ENCODE measurements around the gene C12orf57. TPM values are rescaled to one million over a fixed set of nuclear protein-coding genes. Genes with fewer than 3 reads are reported as not detected.
A peak's percentile ranks its signal among the peaks of the same experiment; 100 is the strongest.

Gene C12orf57
- total RNA-seq, 1 donor from 2014 or later: 168 TPM

DNA sequence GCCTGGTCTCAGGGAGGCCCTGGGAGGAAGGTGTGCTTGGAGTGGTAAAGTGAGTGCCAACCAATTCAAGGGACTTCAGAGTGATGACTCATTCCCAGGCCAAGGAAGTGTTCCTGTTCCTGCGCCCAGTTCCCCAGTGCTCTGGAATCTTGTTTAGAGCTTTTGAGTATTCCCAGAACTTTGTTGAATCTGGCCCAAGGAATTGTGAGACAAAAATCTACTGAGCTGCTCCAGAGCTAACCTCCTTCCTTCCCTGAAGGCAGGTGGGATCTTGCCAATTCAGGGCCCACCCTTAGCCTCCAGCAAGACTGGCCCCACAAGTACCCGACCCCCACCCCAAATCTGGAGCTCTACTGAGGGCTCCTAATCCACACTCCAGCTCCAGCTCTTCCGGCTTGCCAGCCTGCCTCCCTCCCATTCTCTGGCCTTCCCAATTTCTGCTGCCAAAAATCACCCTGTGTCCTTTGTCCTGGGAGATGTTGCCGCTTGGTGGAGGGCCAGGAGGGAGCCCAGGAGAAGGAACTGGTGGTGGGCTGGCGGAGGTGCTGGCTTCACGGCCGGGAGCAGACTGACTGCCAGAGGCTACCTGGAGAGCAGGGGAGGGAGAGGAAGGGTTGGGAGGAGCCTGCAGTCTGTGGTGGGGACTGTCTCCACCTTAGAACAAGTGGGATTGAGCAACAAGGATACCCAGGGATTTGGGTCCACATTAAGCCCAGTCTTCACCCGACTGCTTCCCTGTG is 18.1 kb upstream of the C12orf57 start:
- no peak for DNase-seq
- no peaks in the 10 kb centered on the region for H3K9me3 Mint-ChIP-seq
- intact Hi-C loops (cut with micrococcal nuclease): loop anchor here (2.0 kb wide), 1 partner anchor 183 kb away; the partner anchor contains the start of gene C1RL
- peak overlapping the region; percentile 59 for H3K27ac Mint-ChIP-seq
- H3K36me3 Mint-ChIP-seq (ENCODE audit: low read depth): peaks cover 41% of the 10 kb centered on the region
- H3K27me3 Mint-ChIP-seq: no peaks in the 10 kb centered on the region
- H3K4me3 Mint-ChIP-seq: peak overlapping the region; percentile 97
- peaks cover 52% of the 10 kb centered on the region for H3K4me1 Mint-ChIP-seq

DNA sequence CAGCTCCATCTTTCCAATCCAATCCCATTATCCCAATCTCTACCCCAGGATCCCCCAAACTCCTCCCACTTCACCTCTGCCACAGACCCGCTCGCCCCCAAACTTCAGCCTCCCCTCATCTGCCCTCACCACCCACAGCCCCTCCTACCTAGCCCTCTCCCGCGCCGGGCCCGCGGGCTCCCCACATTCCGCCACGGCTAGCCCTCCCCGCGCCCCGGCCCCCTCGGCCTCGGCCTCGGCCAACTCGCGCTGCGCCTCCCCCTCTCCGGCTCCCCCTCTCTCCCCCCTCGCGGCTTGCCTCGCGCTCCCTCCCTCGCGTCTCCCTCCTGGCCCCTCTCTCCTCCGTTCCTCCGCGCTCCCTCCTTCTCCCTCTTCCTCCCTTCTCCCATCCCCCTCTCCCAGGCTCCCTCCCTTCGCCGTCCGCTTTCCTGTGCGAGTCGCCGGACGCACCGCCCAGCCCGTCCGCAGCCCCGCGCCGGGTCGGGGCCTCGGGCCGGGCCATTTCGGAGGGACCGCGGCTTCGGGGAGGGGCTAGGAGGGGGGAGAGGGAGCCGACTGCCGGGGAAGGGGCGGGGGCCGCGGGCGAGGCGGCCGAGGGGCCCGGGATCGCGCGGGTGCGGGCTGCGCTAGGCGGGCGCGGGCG is 16.3 kb upstream of the C12orf57 start, which contains the start of gene ATN1:
ATN1 (plus strand) TSS at position 581 of the 643 bp plus-strand sequence. CDS start 6,043 bp downstream, outside the sequence.
- Mint-ChIP-seq H3K9me3 (no peaks in the 10 kb centered on the region), H3K36me3 (ENCODE audit: low read depth) (peaks cover 28% of the 10 kb centered on the region), H3K4me1 (peaks cover 56% of the 10 kb centered on the region), H3K27ac (peak within 1 kb of the TSS; percentile 97), H3K4me3 (peak within 1 kb of the TSS; percentile 97), H3K27me3 (no peaks in the 10 kb centered on the region)
- intact Hi-C loops (cut with micrococcal nuclease): no loop called here
- DNase-seq: peak; percentile 87

DNA sequence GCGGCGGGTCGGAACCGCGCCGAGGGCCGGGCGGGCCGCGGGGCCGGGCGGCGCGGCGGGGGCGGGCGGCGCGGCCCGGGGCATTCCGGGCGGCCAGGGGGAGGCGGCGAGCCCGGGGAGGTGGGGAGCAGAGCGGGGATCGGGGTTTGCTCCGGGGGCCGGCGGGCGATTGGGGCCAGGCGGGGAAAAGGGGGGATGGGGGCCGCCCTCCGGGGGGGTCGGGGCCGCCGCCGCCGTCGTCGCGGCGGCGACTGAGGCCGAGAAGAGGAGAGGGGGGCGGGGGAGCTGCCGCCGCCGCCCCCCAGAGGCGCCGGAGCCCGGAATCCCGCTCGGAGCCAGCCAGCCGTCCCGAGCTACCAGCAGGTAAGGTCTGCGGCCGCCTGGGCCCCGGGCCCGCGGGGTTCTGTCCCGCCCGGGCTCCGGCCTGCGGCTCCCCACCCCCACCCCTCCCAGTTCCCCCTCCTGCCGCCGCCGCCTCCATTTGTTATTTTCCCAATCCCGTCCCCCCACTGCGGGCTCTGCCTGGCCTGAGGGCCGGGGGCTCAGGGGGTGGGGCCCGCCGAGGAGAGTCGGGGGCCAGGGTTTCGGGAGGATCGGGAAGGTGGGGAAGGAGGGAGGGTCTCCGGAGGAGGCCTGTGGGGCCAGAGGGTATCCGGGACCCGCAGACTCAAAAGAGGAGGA is 15.7 kb upstream of the C12orf57 start:
- peak overlapping the region; percentile 90 for H3K27ac Mint-ChIP-seq
- intact Hi-C loops (cut with micrococcal nuclease): no loop called here
- H3K9me3 Mint-ChIP-seq: no peaks in the 10 kb centered on the region
- peaks cover 56% of the 10 kb centered on the region for H3K4me1 Mint-ChIP-seq
- no peak for DNase-seq
- no peaks in the 10 kb centered on the region for H3K27me3 Mint-ChIP-seq
- peaks cover 25% of the 10 kb centered on the region for H3K36me3 Mint-ChIP-seq (ENCODE audit: low read depth)
- H3K4me3 Mint-ChIP-seq: peak overlapping the region; percentile 96

DNA sequence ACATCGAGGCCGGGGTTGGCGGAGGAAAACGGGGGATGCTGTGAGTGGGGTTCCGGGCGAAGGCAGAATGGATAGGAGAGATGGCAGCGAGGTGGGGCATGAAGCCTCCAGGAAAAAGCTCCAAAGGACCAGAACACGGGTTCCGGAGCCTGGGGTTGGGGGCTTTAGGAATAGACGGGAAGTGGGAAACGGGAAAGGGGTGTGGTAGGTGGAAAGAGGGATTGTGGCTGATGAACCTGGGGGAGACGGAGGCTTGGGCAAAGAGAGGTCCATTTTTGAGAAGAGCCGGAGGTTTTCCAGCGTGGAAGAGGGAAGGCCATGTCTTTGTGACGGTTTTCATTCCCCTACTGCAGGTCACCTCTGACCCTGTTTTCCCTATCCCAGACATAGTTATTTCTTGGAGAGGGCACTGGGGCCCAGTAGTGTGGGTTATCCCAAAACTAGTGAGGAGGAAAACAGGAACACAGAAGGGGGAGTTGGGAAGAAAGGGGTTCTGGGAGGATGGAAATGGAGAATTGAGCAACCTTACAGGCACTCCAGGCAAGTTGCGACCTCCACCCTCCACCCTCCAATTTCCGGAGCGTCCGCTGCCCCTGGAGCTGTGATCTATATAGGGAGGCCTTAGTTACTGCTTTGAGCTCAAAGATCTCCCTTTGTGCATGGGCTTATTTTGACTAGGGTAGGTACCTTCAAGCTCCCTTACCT is 15.0 kb upstream of the C12orf57 start:
- Mint-ChIP-seq H3K4me1 (peaks cover 61% of the 10 kb centered on the region), H3K36me3 (ENCODE audit: low read depth) (peaks cover 21% of the 10 kb centered on the region), H3K27ac (peak overlapping the region; percentile 90), H3K27me3 (no peaks in the 10 kb centered on the region), H3K9me3 (no peaks in the 10 kb centered on the region), H3K4me3 (peak overlapping the region; percentile 96)
- intact Hi-C loops (cut with micrococcal nuclease): no loop called here
- no peak for DNase-seq

DNA sequence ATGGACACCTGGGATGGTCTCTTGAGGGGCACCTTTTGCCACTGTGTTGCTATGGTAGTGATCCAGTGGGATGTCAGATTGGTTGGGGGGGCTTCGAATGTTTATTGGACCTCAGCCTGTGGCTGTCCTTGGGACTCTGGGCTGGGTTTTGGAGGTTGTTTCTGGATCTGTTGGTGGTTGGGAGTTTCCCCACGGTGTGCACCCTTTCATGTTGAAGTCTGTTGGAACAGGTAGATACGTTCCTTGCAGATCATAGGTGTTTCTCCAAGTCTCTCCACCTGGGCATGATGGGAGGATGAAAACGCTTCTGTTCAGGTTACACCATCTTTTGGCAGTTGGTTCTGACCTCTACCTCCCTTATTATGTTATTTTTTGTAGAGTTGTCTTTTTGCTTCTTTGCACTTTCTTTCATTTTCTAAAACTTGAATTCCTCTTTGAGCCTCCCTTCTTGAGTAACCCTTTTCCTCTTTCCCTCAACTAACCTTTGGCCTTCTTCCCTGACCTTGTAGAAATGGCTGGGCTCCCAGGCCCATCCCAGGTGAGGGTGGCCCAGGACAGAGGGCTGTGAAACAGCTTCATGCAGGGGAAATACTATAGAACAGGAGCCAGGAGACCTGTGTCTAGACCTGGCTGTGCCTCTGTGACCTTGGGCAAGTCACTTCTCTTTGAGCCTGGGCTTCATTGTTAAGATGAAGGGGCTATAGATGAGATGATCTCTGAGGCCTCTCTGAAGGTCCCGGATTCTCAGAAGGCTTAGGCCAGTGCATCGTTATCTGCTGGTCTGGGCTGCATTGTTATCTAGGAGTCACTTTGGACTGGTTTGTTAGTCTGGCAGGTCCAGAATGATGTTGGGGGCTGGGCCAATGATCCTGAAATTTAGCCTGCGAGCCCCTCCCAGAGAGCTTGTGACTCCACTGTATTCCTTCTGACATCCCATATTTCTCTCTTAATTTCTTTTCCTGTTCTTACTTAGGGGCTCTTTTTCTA is 14.1 kb upstream of the C12orf57 start:
- no peak for DNase-seq
- peak overlapping the region; percentile 96 for H3K4me3 Mint-ChIP-seq
- intact Hi-C loops (cut with micrococcal nuclease): no loop called here
- H3K36me3 Mint-ChIP-seq (ENCODE audit: low read depth): peaks cover 21% of the 10 kb centered on the region
- no peaks in the 10 kb centered on the region for H3K9me3 Mint-ChIP-seq
- H3K4me1 Mint-ChIP-seq: peaks cover 60% of the 10 kb centered on the region
- no peaks in the 10 kb centered on the region for H3K27me3 Mint-ChIP-seq
- H3K27ac Mint-ChIP-seq: peak overlapping the region; percentile 90

DNA sequence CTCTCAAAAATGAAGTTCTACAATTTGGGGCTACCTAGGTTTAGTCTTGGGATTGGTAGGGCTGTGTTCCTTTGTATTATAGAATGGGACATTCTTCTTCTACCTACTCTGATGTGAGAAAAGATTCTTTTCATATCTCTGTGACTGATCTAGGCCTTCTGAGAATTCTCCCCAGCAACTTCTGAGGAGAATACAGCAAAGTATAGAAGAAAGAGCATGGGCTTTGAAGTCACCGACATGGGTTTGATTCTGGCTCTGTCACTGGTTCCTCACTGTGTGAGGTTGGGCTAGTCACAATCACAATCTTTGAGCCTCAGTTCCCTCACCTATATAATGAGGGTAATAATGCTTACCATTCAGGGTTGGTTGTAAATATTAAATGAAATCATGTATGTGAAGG is 11.1 kb upstream of the C12orf57 start:
- Mint-ChIP-seq H3K27me3 (no peaks in the 10 kb centered on the region), H3K27ac (peak overlapping the region; percentile 89), H3K4me1 (peaks cover 67% of the 10 kb centered on the region), H3K4me3 (peak overlapping the region; percentile 36), H3K9me3 (no peaks in the 10 kb centered on the region), H3K36me3 (ENCODE audit: low read depth) (peaks cover 39% of the 10 kb centered on the region)
- intact Hi-C loops (cut with micrococcal nuclease): no loop called here
- no peak for DNase-seq

DNA sequence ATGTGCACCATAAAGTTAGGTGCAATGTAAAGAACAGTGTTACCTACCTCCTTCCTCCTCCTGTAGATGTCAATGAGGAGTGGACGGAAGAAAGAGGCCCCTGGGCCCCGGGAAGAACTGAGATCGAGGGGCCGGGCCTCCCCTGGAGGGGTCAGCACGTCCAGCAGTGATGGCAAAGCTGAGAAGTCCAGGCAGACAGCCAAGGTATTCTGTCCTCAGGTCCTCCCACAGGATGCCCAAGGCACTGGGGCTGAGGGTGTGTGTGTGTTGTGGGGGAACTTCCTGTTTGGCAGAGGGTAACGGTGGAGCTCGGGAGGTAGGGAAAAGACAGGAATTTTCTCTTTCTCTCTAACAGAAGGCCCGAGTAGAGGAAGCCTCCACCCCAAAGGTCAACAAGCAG is 9.7 kb upstream of the C12orf57 start:
- H3K36me3 Mint-ChIP-seq (ENCODE audit: low read depth): peaks cover 41% of the 10 kb centered on the region
- H3K4me3 Mint-ChIP-seq: peak overlapping the region; percentile 18
- intact Hi-C loops (cut with micrococcal nuclease): no loop called here
- no peaks in the 10 kb centered on the region for H3K9me3 Mint-ChIP-seq
- peaks cover 65% of the 10 kb centered on the region for H3K4me1 Mint-ChIP-seq
- DNase-seq: no peak
- H3K27me3 Mint-ChIP-seq: no peaks in the 10 kb centered on the region
- H3K27ac Mint-ChIP-seq: peak overlapping the region; percentile 67

DNA sequence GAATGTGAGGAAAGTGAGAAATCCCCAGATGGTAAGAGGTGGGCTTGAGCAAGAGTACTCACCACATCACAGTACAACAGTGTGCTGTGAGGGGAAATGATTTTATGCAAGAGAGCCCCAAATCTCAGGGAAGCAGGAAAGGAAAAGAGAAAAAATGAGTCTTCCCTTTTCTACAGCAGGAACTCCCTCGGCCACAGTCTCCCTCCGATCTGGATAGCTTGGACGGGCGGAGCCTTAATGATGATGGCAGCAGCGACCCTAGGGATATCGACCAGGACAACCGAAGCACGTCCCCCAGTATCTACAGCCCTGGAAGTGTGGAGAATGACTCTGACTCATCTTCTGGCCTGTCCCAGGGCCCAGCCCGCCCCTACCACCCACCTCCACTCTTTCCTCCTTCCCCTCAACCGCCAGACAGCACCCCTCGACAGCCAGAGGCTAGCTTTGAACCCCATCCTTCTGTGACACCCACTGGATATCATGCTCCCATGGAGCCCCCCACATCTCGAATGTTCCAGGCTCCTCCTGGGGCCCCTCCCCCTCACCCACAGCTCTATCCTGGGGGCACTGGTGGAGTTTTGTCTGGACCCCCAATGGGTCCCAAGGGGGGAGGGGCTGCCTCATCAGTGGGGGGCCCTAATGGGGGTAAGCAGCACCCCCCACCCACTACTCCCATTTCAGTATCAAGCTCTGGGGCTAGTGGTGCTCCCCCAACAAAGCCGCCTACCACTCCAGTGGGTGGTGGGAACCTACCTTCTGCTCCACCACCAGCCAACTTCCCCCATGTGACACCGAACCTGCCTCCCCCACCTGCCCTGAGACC is 8.2 kb upstream of the C12orf57 start:
- H3K27me3 Mint-ChIP-seq: no peaks in the 10 kb centered on the region
- H3K36me3 Mint-ChIP-seq (ENCODE audit: low read depth): peaks cover 45% of the 10 kb centered on the region
- intact Hi-C loops (cut with micrococcal nuclease): loop anchor here (5.0 kb wide), 1 partner anchor 63 kb away; the partner anchor contains the start of gene SPSB2
- peak overlapping the region; percentile 94 for H3K4me3 Mint-ChIP-seq
- peaks cover 55% of the 10 kb centered on the region for H3K4me1 Mint-ChIP-seq
- H3K27ac Mint-ChIP-seq: peak overlapping the region; percentile 99
- H3K9me3 Mint-ChIP-seq: no peaks in the 10 kb centered on the region
- DNase-seq: no peak

DNA sequence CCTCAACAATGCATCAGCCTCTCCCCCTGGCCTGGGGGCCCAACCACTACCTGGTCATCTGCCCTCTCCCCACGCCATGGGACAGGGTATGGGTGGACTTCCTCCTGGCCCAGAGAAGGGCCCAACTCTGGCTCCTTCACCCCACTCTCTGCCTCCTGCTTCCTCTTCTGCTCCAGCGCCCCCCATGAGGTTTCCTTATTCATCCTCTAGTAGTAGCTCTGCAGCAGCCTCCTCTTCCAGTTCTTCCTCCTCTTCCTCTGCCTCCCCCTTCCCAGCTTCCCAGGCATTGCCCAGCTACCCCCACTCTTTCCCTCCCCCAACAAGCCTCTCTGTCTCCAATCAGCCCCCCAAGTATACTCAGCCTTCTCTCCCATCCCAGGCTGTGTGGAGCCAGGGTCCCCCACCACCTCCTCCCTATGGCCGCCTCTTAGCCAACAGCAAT is 7.6 kb upstream of the C12orf57 start:
- H3K4me1 Mint-ChIP-seq: peaks cover 51% of the 10 kb centered on the region
- no peaks in the 10 kb centered on the region for H3K27me3 Mint-ChIP-seq
- peaks cover 48% of the 10 kb centered on the region for H3K36me3 Mint-ChIP-seq (ENCODE audit: low read depth)
- peak overlapping the region; percentile 94 for H3K4me3 Mint-ChIP-seq
- no peak for DNase-seq
- intact Hi-C loops (cut with micrococcal nuclease): loop anchor here (5.0 kb wide), 1 partner anchor 64 kb away; the partner anchor contains the start of gene SPSB2
- peak overlapping the region; percentile 99 for H3K27ac Mint-ChIP-seq
- no peaks in the 10 kb centered on the region for H3K9me3 Mint-ChIP-seq

DNA sequence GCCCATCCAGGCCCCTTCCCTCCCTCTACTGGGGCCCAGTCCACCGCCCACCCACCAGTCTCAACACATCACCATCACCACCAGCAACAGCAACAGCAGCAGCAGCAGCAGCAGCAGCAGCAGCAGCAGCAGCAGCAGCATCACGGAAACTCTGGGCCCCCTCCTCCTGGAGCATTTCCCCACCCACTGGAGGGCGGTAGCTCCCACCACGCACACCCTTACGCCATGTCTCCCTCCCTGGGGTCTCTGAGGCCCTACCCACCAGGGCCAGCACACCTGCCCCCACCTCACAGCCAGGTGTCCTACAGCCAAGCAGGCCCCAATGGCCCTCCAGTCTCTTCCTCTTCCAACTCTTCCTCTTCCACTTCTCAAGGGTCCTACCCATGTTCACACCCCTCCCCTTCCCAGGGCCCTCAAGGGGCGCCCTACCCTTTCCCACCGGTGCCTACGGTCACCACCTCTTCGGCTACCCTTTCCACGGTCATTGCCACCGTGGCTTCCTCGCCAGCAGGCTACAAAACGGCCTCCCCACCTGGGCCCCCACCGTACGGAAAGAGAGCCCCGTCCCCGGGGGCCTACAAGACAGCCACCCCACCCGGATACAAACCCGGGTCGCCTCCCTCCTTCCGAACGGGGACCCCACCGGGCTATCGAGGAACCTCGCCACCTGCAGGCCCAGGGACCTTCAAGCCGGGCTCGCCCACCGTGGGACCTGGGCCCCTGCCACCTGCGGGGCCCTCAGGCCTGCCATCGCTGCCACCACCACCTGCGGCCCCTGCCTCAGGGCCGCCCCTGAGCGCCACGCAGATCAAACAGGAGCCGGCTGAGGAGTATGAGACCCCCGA is 7.0 kb upstream of the C12orf57 start:
- peaks cover 54% of the 10 kb centered on the region for H3K36me3 Mint-ChIP-seq (ENCODE audit: low read depth)
- no peaks in the 10 kb centered on the region for H3K9me3 Mint-ChIP-seq
- H3K4me1 Mint-ChIP-seq: peaks cover 53% of the 10 kb centered on the region
- intact Hi-C loops (cut with micrococcal nuclease): loop anchor here (5.0 kb wide), 1 partner anchor 65 kb away; the partner anchor contains the start of gene SPSB2
- peak; percentile 88 for DNase-seq
- no peaks in the 10 kb centered on the region for H3K27me3 Mint-ChIP-seq
- H3K27ac Mint-ChIP-seq: peak overlapping the region; percentile 99
- peak overlapping the region; percentile 94 for H3K4me3 Mint-ChIP-seq

All from activated CD4-positive, alpha-beta T cell treated with anti-CD3 and anti-CD28 coated beads, Interleukin-2, amount 10 ng/mL, durations not matched to agents 24 days and 14 days (primary cell).